GM10847 (cell line): ENCODE data around the gene NOD2.

Experiments used
- POLR2A ChIP-seq: IDR thresholded peaks from 2 replicates; pipeline ENCODE4 v1.6.1; 2011; ENCODE audit not compliant: insufficient read length; ENCODE audit errors: extremely low read depth

The NOD2 gene

GRCh38 chr16:50692999-50693781, at the start of gene NOD2:
NOD2 (plus strand) TSS chr16:50693606; CDS start chr16:50699496, 5,890 bp downstream.
- peak; percentile 34 for TF ChIP-seq POLR2A

DNA sequence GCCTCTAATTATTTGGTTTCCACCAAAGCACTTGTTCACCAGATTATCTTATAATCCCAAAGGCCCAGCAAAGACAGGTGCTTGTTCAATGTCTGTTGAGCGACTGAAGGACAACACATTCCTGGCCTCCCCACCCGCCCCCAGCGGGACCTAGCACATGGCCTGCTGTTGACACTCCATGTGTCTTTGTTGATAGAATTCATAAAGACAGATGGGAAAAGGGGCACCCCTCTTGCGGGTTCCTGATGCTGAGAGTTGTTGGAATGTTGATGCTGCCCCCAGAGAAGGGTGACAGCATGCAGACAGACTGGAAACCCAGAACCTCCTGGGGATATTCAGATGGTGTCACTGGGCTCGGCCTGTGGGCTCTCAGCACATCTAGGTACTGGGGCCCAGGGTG, 49.2 kb upstream of the NOD2 start:
- no peak for TF ChIP-seq POLR2A

- TF ChIP-seq POLR2A, result no peak
Measured at GRCh38 chr16:50644729-50645128, 48.7 kb upstream of the NOD2 start.

GRCh38 chr16:50645563-50646220, 47.7 kb upstream of the NOD2 start:
- TF ChIP-seq POLR2A, result no peak

GRCh38 chr16:50646345-50646744, 47.1 kb upstream of the NOD2 start:
- TF ChIP-seq POLR2A, result no peak

DNA sequence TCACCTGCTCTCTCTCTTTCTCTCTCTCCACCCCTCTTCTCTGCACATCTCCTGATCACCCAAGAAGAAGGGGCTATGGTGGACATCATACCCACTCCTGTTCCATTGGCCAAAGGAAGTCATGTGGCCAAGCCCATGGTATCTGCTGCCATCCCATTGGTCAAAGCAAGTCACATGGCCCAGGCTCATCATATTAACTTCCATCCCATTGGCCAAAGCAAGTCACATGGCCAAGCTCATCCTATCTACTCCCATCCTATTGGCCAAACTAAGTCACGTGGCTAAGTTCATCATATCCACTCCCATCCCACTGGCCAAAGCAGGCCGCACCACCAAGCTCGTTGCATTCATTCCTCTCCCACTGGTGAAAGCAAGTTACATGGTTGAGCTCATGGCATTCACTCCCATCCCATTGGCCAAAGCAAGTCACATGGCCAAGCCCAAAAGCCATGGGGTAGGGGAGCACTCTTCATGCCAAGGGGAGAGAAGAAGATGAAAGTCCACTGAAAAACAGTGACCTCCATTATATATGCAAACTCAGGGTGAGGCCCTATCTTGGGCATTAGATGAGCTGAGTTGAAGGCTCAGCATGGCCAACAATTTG, 41.5 kb upstream of the NOD2 start:
- no peak for TF ChIP-seq POLR2A

DNA sequence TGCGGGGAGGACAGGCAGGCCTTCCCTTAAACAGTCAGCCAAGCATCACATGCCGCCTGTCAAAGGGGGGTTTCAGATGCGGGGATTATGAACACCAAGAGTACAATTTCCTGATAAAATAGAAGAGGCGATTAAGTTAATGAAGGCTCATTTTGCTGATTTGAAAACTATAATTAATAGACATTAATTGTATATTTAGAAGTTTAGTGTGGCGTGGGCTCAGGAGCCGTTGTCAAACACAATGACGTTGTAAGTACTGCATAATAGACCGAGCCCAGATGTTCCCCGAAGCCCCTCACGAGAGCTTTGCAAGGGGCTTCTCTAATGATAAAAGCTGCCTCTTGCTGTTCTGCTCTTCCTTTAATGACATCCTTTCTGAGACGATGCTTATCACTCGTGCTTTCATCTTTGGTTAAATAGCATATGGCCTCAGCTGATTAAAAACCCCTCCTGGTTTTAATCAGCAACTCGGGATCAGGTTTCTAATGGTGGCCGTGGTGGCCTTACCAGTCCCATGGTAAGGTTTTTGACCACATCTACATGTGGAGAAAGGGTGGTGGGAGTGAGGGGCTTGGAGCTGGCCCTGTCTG, 40.5 kb upstream of the NOD2 start:
- TF ChIP-seq POLR2A, result no peak

DNA sequence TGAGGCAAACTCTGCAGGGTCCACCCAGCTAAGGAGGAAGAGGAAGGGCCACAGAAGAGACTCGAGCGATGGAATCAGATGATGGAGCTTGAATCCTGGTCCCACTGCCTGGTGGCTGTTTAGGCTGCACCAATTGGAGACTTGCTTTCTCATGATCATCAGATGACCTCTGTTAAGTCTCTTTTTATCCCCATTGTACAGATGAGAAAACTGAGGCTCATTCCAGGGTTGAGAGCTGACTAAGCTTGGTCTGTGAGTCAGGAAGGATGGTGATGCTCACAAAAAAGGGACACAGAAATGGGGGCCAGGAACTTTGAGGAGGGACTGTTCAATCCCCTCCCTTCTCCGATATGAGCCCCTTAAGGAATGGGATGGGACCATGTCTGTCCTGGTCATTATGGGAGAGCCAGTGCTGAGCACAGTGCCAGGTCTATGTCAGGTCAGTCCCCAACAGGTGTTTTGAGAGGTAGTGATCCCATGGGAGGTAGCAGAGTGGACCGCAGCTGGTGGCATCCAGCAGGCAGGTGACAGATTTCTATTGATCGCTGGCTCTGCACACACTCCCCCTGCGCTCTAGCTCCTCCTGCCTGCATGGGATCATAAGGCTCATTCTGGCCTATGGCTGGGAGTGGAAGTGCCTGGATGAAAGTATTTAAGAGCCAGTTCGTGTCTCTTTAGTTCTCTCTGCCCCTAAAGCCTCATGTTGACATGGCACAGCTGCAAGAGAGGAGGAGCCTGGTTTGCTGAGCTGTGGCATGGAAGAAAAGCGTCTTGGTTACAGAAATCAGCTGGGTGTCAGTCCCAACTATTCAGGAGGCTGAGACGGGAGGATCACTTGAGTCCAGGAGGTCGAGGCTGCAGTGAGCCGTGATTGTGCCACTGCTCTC, 39.5 kb upstream of the NOD2 start:
- TF ChIP-seq POLR2A, result no peak

DNA sequence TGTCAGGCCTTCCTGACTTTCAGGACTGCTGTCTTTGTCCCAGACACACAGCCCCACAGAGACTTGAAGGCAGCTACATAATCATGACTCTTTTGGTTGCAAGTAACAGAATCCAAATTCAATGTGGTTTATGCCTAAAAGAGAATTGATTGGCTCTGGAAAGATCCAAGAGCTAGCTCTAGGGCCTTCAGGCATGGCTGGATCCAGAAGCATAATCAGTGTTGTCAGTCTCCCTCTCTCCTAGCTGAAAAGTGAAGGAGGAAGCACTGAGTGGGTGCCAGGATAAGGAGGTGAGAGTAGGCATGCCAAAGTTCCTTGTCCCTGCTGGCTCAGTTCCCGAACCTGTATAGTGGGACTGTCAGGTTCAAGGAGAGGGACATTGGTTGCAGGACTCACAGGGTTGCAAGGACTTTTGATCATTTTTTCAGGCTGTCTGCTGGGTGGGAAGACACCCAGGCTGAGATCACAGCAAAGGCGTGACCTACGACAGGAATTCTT, 37.8 kb upstream of the NOD2 start:
- no peak for TF ChIP-seq POLR2A

DNA sequence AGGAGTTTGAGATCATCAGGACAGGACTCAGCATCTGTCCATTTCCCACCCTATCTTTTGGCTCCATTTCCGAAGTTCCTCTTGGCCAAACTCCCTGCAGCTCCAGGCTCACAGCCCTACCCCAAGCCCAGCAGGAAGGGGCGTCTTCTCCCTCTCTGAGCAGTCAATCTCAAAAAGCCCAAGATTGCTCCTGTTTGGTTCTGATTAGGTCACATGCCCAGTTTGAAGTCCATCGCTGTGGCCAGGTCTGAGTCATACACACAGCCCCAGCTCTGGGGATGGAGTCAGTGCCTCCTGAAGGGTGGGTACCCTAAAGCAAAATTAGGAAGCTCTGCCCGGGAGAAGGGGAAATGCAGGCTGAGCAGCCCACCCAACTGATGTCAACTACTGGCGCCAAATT, 36.2 kb upstream of the NOD2 start:
- TF ChIP-seq POLR2A, result no peak

GRCh38 chr16:50659806-50660205, 33.6 kb upstream of the NOD2 start:
- TF ChIP-seq POLR2A, result no peak

DNA sequence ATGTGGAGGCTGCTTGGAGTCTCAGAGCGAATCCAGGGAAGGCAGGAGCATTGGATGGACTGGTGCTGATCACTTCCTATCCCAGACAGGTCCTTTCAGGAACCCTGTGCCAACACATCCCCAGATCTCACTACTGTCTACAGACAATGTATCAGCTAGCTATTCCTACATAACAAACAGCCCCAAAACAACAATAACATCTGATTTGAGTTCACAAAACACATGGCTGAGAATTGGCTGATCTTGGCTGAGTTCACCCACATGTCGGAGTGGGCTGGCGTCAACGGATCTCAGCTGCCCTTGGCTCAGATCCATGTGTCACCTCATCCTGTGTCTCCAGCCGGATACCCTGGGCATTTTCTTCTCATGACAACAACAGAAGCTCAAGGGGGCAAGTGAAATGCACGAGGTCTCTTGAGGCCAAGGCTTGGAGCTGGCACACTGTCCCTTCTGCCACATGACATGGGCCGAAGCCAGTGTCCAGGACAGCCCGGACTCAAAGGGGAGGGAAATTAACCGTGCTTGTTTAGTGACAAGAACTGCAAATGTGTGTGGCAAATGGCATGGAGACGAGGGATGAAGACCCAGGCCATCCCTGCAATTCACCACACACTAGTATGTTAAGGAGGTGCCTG, 31.0 kb upstream of the NOD2 start:
- no peak for TF ChIP-seq POLR2A

GRCh38 chr16:50664270-50664669, 29.1 kb upstream of the NOD2 start:
- no peak for TF ChIP-seq POLR2A
